SH-SY5Y (cell line): ENCODE results near the gene ACSL3.
A peak's percentile ranks its signal among the peaks of the same experiment; 100 is the strongest.

Experiments used
- GATA2 ChIP-seq: IDR thresholded peaks from 2 replicates; pipeline ENCODE4 v1.6.1; 2011; ENCODE audit warnings: mild to moderate bottlenecking, low read depth, low read length
- GATA3 ChIP-seq: IDR thresholded peaks from 2 replicates; pipeline ENCODE4 v1.6.1; 2011; ENCODE audit warnings: low read depth, mild to moderate bottlenecking, low read length, moderate library complexity

The ACSL3 gene

GRCh38 chr2:222949690-222950323 is 89.0 kb downstream of the ACSL3 start:
- TF ChIP-seq GATA3 (no peak), GATA2 (no peak)

GRCh38 chr2:222950638-222951285 is 89.9 kb downstream of the ACSL3 start:
- TF ChIP-seq GATA2 (no peak), GATA3 (no peak)

DNA sequence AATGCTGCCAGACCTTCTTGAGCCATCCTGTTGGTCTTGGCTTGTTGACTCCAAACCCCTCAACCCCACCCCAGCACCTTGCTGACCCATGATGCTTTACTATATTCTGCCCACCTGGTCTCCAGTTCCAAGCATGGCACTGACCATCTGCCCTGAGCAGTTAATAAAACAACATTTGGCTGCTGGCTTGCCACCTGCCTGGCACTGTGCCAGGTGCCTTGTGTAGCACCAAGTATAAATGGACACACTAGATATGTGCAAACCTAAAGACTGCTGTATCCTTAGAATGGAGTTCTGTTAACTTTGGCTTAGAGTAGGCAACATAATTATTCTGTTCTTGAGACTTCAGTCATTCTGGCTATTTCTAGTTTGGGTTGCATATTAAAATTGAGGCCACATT is 91.4 kb downstream of the ACSL3 start:
- TF ChIP-seq GATA2 (no peak), GATA3 (no peak)

DNA sequence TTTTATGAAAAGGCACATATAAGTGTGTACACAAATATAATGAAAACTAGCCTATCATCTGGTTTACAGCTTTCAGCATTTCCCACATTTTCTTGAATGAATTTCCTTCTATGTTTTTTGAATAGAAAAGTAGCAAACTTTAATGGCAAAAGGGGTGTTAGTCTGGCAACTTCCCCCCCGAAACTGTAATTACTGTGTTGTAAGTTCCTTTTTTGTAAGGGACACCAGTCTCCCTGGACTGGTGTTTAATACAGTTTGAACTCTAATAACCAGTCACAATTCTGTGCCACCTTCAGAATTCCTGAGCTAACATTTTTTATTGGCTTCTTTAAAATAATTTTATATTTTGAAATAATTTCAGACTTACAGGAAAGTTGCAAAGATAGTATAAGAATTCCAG is 94.2 kb downstream of the ACSL3 start:
- no peak for TF ChIP-seq GATA2
- no peak for TF ChIP-seq GATA3

DNA sequence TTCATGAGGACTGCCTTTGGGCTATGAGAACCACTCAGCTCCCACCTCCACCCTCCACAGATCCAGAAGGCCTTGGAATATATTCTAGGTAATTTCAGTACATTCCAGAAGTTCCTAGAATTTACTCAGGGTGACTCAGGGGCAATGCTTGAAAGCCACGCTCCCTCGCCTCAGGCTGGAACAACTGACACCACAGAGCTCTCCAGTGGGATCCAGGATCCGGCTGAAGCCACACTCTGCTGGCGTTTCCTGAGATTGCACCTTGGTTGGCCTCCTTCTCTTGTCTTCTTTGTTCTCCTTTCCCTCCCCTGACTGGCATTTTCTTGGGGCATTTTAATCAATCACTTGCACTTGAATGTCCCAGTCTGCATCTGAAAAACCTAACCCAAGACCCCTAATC is 98.5 kb downstream of the ACSL3 start:
- no peak for TF ChIP-seq GATA3
- no peak for TF ChIP-seq GATA2

DNA sequence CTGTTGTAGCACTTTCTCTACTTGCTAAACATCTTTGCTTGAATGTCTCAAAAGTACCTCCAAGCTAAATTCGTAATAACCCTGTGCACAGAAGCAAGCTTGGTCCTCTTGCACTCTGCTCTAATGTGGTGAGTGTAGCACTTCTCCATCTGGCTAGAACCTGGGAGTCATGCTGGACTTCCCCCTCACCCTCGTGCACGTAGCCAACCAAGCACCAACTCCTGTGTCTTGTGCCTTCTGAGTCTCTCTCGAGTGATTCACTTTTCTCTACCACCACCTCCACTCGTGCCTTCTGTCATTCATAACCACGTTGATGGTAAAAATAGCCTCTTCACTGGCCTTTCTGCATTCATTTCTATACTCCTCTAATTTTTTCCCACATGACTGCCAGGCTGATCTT is 99.3 kb downstream of the ACSL3 start:
- TF ChIP-seq GATA3: no peak
- TF ChIP-seq GATA2: no peak

DNA sequence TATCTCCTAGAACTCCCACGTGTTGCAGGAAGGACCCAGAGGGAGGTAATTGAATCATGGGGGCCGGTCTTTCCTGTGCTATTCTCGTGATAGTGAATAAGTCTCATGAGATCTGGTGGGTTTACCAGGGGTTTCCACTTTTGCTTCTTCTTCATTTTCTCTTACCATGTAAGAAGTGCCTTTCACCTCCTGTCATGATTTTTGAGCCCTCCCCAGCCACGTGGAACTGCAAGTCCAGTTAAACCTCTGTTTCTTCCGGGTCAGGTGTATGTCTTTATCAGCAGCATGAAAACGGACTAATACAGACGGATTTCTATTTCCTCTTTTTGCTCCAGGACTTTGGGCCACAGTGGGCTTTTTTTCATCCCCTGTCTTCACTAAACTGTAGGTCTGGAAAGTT is 102.8 kb downstream of the ACSL3 start:
- TF ChIP-seq GATA3: no peak

GRCh38 chr2:222964376-222965031 is 103.7 kb downstream of the ACSL3 start:
- TF ChIP-seq GATA3: no peak
- TF ChIP-seq GATA2: no peak

GRCh38 chr2:222965555-222965954 is 104.7 kb downstream of the ACSL3 start:
- TF ChIP-seq GATA3 (no peak), GATA2 (no peak)

- TF ChIP-seq GATA3: no peak
- TF ChIP-seq GATA2: no peak
These were observed 107.8 kb downstream of the ACSL3 start for GRCh38 chr2:222968550-222969155.

- TF ChIP-seq GATA2 (no peak), GATA3 (no peak)
These were observed 108.7 kb downstream of the ACSL3 start for GRCh38 chr2:222969491-222969890.

- TF ChIP-seq GATA3 (no peak), GATA2 (no peak)
These were observed 111.6 kb downstream of the ACSL3 start for GRCh38 chr2:222972420-222972819.

DNA sequence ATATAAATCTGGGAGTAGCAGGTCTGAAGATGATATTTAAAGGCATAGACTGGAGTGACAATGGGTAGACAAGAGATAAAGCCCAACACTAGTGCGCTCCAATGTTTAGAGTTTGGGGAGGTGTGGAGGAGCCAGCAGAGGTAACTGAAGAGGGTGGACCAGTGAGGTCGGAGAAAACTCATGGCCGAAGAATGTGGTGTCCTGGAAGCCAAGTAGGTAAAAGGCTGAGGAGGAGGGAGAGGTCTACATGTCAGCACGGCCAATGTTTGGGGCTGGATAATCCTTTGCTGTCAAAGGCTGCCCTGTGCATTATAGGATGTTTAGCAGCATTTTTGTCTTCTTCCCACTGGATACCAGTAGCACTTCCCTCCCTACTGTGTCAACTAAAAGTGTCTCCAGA is 112.4 kb downstream of the ACSL3 start:
- no peak for TF ChIP-seq GATA3
- TF ChIP-seq GATA2: no peak

GRCh38 chr2:222973733-222974132 is 112.9 kb downstream of the ACSL3 start:
- TF ChIP-seq GATA2 (peak; percentile 89), GATA3 (peak; percentile 86)
